Activated B cell treated with CpG ODN at 0.5 μM for 24 hours (primary cell): ENCODE measurements around the gene ACCSL. TPM values are rescaled to one million over a fixed set of nuclear protein-coding genes. Genes with fewer than 3 reads are reported as not detected.

ENCODE experiments used
- ATAC-seq: fragments of 200-7000 bp; cut with Tn5 transposase; one replicate; pipeline ENCODE4 v1.10.0; 2021; ENCODE audit warnings: low read depth, mild to moderate bottlenecking, moderate library complexity
- CTCF ChIA-PET: fragments of 350-600 bp; sonication (Branson Sonifier 250); formaldehyde crosslinking; loops from one replicate; lab custom pipeline; 2021; ENCODE audit warnings: antibody characterized with exemption; lab: Charles Lee
- POLR2A ChIA-PET: fragments of 350-600 bp; sonication (Branson Sonifier 250); formaldehyde crosslinking; loops from one replicate; lab custom pipeline; 2021; ENCODE audit warnings: antibody characterized with exemption; lab: Charles Lee
- DNase-seq: peaks from one replicate; pipeline ENCODE4 v3.0.0; 2022
- H3K27ac Mint-ChIP-seq: one replicate; pipeline ENCODE4 v1.8.0; 2020; ENCODE audit warnings: mixed read lengths
- H3K27me3 Mint-ChIP-seq: one replicate; pipeline ENCODE4 v1.8.0; 2021; ENCODE audit warnings: mixed read lengths
- H3K36me3 Mint-ChIP-seq: one replicate; pipeline ENCODE4 v1.8.0; 2021; ENCODE audit warnings: low read depth, mixed read lengths
- H3K4me1 Mint-ChIP-seq: one replicate; pipeline ENCODE4 v1.8.0; 2021; ENCODE audit warnings: mixed read lengths
- H3K4me3 Mint-ChIP-seq: one replicate; pipeline ENCODE4 v1.8.0; 2020; ENCODE audit warnings: mild to moderate bottlenecking, mixed read lengths
- H3K9me3 Mint-ChIP-seq: one replicate; pipeline ENCODE4 v1.8.0; 2020; ENCODE audit warnings: mixed read lengths
- CTCF ChIP-seq: fragments of 200-600 bp; IDR thresholded peaks from one replicate; pipeline ENCODE4 v1.8.0; 2022; ENCODE audit warnings: antibody characterized with exemption, mild to moderate bottlenecking
- intact Hi-C: fragments of 100-400 bp; cut with micrococcal nuclease; formaldehyde crosslinking; loops from one replicate; pipeline ENCODE4 v1.15.1; 2024
- total RNA-seq: library from RNA; stranded (reverse); gene quantifications from 2 replicates; pipeline ENCODE4 v1.2.3, GENCODE V29; 2022

Gene ACCSL
- total RNA-seq, 1 donor from 2014 or later, result not detected

- H3K36me3 Mint-ChIP-seq, result peaks cover 14% of the 10 kb centered on the region
- H3K27me3 Mint-ChIP-seq, result no peaks in the 10 kb centered on the region
- intact Hi-C loops, result loop anchor here (1.0 to 10.0 kb wide), 5 partner anchors 29 to 752 kb away; partner anchors contain the start of genes ALKBH3, API5, EXT2 and HSD17B12
- ChIA-PET CTCF (interaction anchor here (0.7 to 1.4 kb wide), 3 partner anchors 27 to 31 kb away, joined by 3 read pairs; partner anchors contain the start of gene EXT2), POLR2A (interaction anchor here (1.0 kb wide), 1 partner anchor 186 kb away, joined by 3 read pairs; the partner anchor contains the start of gene ALKBH3)
- H3K4me3 Mint-ChIP-seq, result peak overlapping the region; percentile 92
- H3K27ac Mint-ChIP-seq, result peak overlapping the region; percentile 87
- peaks cover 19% of the 10 kb centered on the region for H3K4me1 Mint-ChIP-seq
- DNase-seq (no peak), ATAC-seq (no peak)
- TF ChIP-seq CTCF, result no peak
- H3K9me3 Mint-ChIP-seq, result no peaks in the 10 kb centered on the region
Measured at GRCh38 chr11:44066732-44067141, 19.0 kb downstream of the ACCSL start.

GRCh38 chr11:44067266-44067665 lies 19.5 kb downstream of the ACCSL start:
- no peak for TF ChIP-seq CTCF
- intact Hi-C loops, result loop anchor here (5.0 to 10.0 kb wide), 2 partner anchors 710 to 752 kb away; partner anchors contain the start of genes API5 and TTC17
- POLR2A ChIA-PET, result no interaction called here
- CTCF ChIA-PET, result no interaction called here
- no peaks in the 10 kb centered on the region for H3K9me3 Mint-ChIP-seq
- H3K27me3 Mint-ChIP-seq, result no peaks in the 10 kb centered on the region
- DNase-seq (no peak), ATAC-seq (no peak)
- peaks cover 19% of the 10 kb centered on the region for H3K4me1 Mint-ChIP-seq
- peaks cover 14% of the 10 kb centered on the region for H3K36me3 Mint-ChIP-seq
- no peak overlapping the region for H3K27ac Mint-ChIP-seq
- peak overlapping the region; percentile 92 for H3K4me3 Mint-ChIP-seq

GRCh38 chr11:44068180-44068579 lies 20.4 kb downstream of the ACCSL start:
- intact Hi-C loops, result loop anchor here (5.0 to 10.0 kb wide), 2 partner anchors 711 to 753 kb away; partner anchors contain the start of genes API5 and TTC17
- Mint-ChIP-seq H3K27ac (no peak overlapping the region), H3K4me3 (no peak overlapping the region), H3K27me3 (no peaks in the 10 kb centered on the region), H3K9me3 (no peaks in the 10 kb centered on the region), H3K4me1 (peaks cover 19% of the 10 kb centered on the region), H3K36me3 (peaks cover 19% of the 10 kb centered on the region)
- DNase-seq, result no peak
- CTCF ChIA-PET, result interaction anchor here (1.6 to 2.2 kb wide), 2 partner anchors 26 to 37 kb away, joined by 3 to 10 read pairs; no protein-coding TSS in a partner anchor
- no peak for TF ChIP-seq CTCF
- ATAC-seq, result no peak
- POLR2A ChIA-PET, result no interaction called here

GRCh38 chr11:44071157-44071556 lies 23.4 kb downstream of the ACCSL start:
- intact Hi-C loops, result no loop called here
- Mint-ChIP-seq H3K27me3 (no peaks in the 10 kb centered on the region), H3K4me1 (peaks cover 10% of the 10 kb centered on the region), H3K36me3 (peaks cover 38% of the 10 kb centered on the region), H3K4me3 (no peak overlapping the region), H3K9me3 (no peaks in the 10 kb centered on the region), H3K27ac (no peak overlapping the region)
- ChIA-PET CTCF (interaction anchor here (0.6 kb wide), 1 partner anchor 23 kb away, joined by 3 read pairs; no protein-coding TSS in a partner anchor), POLR2A (no interaction called here)
- no peak for ATAC-seq
- no peak for DNase-seq
- no peak for TF ChIP-seq CTCF

- CTCF ChIA-PET, result no interaction called here
Measured at GRCh38 chr11:44072757-44073658, 25.2 kb downstream of the ACCSL start.

More at GRCh38 chr11:44072757-44073658, 25.2 kb downstream of the ACCSL start:
- POLR2A ChIA-PET, result no interaction called here
- DNase-seq (no peak), ATAC-seq (no peak)
- H3K4me3 Mint-ChIP-seq, result no peak overlapping the region
- H3K9me3 Mint-ChIP-seq, result no peaks in the 10 kb centered on the region
- H3K4me1 Mint-ChIP-seq, result no peaks in the 10 kb centered on the region
- no peak overlapping the region for H3K27ac Mint-ChIP-seq
- TF ChIP-seq CTCF, result no peak
- intact Hi-C loops, result no loop called here
- H3K27me3 Mint-ChIP-seq, result no peaks in the 10 kb centered on the region
- H3K36me3 Mint-ChIP-seq, result peaks cover 45% of the 10 kb centered on the region
